NOMO-1 (cell line): Measurements from ENCODE around the gene MKNK2.

Source experiments
- DNase-seq, 2 experiments: peaks; one replicate each; lab custom pipeline; 2025; ENCODE audit not compliant: unreplicated experiment in 2 of 2; lab: John Stamatoyannopoulos, UW

MKNK2 gene

DNA sequence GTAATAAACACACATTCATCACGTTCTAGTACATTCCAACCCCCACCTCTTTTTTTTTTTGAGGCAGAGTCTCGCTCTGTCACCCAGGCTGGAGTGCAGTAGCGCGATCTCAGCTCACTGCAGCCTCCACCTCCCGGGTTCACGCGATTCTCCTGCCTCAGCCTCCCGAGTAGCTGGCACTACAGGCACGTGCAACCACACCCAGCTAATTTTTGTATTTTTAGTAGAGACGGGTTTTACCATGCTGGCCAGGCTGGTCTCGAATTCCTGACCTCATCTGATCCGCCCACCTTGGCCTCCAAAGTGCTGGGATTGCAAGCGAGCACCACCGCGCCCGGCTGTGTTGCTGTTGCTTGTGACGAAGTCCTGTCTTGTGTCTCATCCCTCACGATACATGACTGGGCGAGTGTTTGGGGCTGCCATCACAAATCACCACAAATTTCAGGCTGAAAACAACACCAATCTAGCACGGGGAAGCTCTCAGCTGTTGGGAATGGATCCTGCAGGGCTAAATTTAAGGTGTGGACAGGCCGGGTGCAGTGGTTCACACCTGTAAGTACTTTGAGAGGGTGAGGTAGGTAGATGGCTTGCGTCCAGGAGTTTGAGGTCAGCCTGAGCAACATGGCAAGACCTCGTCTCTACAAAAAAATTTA lies 29.4 kb upstream of the MKNK2 start:
- no peak for DNase-seq

DNA sequence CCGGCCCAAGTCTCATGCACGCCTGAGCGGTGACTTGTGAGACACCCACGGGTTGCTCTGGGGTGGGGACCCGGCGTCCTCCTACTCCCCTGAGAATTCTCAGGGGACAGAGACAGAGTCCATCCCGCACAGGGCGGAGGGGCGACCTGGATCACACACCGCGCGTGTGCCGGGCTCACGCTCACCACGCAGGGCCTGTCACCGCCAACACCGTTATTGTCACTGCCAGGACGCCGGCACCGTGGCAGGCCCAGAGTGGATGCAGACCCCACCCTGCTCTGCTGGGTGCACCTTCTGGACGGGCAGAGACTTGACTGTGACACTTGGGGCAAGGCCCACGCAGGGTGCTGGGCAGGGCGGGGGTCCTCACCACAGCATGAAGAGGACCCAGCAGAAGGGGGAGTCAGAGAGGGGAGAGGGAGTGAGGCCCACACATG lies 28.8 kb upstream of the MKNK2 start:
- DNase-seq = no peak

DNA sequence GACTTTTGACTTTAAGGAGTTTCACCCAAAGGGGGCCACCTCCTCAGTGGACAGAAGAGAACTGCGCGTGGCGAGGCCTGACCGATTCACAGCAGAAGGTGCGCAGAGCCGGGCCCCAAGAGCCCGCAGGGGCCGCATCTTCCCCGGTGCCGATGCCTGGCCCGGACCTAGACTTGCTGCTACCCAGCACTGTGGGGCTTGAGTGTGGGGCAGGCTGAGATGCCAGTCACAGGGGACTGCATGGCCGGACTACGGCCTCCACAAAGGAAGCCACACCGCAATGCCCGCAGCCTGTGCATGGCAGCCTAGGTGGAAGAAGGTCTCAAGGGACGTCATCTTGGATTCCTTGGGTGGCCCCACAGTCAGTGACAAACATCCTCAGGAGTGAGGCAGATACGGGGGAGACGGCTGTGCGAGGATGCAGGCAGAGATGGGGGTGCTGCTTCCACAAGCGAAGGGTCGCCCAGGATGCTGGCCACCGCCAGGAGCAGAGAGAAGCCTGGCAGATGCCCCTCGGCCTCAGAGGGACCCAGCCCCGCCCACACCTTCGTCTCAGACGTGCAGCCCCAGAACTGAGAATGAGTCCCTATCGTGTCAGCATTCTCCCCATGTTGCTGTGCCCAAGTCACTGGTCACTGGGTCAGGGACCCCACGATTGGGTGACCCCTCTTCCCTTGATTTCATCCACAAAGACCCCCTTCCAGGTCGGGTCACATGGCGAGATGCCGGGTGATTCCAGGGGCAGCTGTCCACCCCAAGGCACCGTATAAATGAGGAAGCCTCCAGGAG lies 28.2 kb upstream of the MKNK2 start:
- DNase-seq = no peak

DNA sequence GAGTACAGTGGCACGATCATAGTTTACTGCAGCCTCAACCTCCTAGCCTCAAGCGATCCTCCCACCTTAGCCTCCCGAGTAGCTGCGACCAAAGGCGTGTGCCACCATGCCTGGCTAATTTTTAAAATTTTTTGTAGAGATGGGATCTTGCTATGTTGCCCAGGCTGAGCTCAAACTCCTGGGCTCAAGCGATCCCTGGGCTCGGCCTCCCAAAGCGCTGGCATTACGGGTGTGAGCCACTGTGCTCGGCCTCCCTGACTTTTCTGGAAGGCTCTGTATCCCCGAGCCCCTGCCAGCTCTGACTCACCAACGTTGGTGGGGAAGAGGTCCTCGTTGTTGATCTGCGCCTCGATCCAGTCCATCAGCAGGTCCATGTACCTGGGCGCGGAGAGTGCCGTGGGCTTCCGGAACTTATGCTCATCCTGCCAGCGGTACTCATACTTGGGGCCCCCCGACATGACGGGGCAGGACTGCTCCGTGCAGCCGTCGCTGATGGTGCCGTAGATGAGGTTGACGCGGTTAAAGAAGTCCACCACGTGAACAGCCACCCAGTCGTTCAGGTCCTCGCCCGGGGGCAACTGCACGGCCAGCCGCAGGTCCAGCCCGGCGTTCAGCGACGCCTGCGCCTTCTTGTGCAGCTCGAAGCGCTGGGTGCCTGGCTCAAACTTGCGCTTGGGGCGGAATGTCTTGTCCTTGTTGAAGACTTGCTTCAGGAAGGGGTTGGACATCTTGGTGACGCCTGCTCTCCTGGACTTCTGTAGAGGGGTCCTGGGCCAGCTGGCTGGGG lies 27.0 kb upstream of the MKNK2 start:
- DNase-seq = no peak

DNA sequence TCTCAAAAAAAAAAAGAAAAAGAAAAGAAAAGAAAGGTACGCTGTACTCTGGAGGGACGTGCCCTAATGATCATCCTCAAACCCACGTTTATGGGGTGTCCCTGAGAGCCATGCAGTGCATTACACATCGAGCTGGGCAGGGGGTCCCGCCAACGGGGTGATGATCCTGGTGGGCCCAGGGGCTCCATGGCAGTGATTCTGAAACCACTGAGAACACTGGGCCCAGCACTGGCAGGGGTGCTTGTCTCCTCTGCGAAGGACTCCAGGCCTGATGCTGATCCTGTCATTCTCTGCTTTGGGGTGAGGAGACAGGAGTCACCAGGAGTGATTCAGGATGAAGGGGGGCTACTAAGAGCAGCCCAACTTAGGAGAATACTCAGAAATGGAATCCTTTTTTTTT lies 26.4 kb upstream of the MKNK2 start:
- no peak for DNase-seq

DNA sequence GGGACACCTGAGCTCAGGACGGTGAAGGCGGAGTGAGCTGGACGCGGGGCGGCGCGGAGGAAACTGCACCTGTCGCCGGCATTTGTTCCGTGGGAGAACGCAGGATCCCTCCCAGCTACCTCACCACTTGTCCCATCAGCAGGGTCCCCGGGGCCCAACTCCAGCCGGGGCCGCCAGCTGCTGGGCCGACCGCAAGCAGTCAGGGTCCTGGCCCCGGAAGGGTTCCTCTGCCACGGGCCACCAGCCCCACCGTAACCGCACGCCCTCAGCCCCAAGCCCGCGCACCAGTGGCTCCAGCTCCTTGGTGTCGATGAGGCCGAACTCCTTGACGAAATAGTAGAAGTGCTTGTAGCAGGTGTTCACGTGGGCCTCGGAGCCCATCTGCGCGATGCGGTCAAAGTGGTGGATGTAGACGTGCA lies 25.5 kb upstream of the MKNK2 start:
- no peak for DNase-seq

DNA sequence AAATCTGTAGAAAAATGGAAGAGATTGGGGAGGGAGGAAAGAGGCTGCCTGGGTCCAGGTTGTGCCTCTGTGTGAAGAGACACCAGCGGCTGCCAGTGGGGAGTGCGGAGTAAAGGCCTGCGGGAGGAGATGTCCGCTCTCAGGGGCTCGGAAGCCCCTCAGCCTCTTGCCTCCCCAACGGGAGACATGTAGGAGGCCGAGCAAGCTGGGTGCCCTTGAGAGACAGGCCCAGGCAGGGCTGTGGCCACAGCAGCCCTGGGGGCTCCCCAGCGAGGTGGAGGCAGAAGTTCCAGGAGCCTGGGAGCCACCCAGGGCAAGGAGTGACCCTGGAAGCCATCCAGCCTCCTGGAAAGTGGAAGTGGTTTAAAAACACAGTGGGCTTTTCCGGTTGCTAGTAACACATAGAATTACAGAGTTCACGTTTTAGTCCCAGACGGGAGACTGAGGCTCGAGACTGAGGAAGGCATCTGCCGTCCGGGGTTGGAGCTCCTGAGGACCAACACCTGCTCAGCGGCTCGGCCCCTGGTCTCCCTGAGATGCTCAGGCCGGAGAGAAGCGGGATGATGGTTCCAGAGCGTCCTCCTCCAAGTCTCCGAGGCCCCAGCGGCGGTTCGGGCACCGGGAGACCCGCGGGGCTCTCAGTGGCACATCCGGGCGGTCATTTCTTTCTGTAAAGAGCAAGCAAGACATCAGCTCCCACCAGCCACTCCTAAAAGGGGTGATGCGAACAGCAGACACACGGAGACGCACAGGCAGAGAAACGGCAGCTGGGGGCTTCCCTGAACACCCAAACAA lies 21.9 kb upstream of the MKNK2 start:
- no peak for DNase-seq

DNA sequence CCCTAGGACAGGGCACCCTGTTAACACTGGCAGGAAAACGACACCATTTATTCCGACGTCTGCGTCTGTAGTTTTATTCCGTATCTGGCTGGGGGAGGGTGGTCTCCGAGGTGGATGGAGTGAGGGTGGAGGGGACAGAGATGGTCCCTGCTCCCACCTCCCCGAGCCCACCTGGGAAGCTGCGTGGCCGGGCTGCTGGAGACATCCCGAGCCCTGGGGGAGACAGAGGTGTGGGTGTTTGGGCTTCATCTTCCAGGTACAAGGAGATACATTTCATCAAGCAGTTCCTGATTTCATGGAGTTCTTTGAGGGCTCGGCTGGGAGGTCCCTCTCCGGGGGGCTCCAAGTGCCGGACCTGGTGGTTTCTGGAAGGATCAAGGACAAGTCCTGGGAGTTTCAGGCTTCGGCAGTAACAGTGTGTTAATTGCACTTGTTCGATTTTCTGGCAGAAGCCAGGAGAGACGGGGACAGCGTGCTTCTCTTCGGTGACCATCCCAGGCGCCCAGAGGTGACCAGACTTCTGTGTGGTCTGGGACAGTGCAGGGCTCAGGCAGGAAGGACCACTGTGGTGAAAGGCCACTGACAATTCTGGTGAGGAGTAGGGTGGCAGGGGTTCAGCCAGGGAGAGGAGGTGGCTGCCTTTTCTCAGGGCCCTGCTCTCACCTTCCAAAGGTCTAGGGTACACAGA lies 20.1 kb upstream of the MKNK2 start:
- DNase-seq = no peak

DNA sequence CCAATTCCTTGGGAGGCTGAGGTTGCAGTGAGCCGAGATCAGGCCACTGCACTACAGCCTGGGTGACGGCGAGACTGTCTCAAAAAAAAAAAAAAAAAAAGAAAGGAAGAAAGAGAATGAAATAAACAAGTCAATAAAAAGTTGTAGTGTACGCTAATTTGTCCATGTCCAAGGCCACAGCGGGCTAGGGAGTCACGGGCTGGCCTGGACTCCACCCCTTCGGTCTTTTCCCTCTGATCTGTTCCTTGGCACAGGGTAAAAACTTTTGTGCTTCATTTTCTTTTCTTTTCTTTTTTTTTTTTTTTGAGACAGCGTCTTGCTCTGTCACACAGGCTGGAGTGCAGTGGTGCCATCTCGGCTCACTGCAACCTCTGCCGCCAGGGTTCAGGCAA lies 19.4 kb upstream of the MKNK2 start:
- no peak for DNase-seq

DNA sequence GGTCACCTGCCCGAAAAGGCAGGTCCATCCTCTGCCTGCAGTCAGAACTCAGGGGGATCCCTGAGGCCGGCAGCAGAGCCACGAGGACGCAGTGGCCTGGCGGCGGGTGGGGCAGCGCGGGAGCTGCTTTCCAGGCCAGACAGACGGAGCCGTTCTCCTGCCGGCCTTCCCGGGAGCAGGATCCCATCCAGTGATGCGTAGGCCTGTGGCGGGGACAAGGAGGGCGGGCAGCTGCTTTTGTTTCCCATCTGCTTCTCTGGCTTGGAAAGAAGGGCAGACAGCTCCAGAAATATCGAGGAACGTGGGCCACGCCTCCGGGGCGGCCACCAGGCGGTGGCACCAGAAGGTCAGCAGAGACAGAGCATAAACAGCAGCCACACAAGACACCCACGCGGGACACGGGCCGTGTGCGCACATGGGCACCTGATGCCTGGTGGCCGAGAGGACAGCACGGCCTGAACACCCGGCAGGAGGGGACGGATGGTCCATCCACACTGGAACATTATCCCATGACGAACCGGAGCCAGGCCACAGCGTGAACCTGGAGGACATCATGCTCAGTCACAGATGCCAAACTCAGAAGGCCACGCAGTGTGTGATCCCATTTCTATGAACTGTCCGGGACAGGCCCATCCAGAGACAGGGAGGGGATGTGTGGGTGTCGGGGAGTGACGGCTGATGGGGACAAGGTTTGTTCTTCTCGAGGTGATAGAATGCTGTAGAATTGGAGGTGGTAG lies 13.9 kb upstream of the MKNK2 start:
- no peak for DNase-seq

DNA sequence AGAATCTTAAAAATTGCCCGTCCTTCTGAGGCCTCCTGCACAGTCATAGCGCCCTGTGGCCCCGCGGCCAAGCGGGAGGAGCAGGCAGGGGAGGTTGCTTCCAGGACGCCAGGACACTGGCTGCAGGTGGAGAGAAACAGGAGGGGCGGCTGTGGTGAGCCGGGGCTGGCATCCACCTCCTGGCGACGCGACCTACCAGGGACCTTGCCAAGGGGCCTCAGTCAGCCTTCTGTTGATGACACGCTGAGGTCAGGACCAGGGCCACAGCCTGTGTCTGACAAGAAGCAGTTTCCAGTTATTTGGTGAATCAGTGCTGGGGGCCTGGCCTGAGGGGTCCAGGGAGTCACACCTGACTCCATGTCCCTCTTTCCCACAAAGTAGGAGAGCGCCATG lies 13.3 kb upstream of the MKNK2 start:
- DNase-seq = no peak

DNA sequence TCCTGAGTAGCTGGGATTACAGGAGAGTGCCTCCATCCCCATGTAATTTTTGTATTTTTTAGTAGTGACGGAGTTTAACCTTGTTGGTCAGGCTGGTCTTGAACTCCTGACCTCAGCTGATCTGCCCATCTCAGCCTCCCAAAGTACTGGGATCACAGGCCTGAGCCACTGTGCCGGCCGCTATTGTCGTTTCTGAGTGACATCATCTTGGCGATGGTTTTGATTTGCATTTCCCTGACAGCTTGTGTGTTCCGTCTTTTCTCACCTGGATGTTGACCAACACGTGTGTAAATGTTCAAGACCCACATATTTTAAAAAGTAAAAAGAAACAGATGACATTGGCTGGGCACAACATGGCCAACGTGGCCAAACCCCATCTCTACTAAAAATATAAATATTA lies 12.8 kb upstream of the MKNK2 start:
- no peak for DNase-seq

DNA sequence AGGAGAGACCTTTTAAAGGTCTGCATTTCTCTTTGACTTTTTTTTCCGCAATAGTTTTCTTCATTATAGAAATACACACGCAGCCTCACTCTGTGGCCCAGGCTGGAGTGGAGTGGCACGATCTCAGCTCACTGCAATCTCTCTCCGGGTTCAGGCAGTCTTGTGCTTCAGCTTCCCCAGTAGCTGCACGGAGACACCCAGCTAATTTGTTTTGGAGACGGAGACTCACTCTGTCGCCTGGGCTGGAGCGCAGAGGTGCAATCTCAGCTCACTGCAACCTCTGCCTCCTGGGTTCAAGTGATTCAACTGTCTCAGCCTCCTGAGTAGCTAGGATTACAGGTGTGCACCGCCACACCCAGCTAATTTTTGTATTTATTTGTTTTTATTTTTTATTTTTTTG lies 11.7 kb upstream of the MKNK2 start:
- no peak for DNase-seq

DNA sequence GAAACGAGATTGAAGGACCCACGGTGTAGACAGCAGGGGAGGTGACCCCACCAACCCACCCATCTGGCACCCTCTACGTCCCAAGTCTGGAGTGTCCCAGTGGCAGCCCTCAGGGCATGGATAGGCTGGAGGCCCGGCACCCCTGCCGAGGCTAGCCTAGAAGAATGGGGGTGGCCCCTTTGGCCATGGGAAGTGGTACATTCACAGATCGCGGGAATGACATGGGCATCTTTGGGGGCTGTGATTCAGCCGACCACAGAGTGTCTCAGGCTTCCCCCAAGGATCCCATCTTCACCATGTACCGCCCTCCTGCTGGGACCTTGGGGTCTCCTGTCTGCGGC lies 11.3 kb upstream of the MKNK2 start:
- DNase-seq = no peak

DNA sequence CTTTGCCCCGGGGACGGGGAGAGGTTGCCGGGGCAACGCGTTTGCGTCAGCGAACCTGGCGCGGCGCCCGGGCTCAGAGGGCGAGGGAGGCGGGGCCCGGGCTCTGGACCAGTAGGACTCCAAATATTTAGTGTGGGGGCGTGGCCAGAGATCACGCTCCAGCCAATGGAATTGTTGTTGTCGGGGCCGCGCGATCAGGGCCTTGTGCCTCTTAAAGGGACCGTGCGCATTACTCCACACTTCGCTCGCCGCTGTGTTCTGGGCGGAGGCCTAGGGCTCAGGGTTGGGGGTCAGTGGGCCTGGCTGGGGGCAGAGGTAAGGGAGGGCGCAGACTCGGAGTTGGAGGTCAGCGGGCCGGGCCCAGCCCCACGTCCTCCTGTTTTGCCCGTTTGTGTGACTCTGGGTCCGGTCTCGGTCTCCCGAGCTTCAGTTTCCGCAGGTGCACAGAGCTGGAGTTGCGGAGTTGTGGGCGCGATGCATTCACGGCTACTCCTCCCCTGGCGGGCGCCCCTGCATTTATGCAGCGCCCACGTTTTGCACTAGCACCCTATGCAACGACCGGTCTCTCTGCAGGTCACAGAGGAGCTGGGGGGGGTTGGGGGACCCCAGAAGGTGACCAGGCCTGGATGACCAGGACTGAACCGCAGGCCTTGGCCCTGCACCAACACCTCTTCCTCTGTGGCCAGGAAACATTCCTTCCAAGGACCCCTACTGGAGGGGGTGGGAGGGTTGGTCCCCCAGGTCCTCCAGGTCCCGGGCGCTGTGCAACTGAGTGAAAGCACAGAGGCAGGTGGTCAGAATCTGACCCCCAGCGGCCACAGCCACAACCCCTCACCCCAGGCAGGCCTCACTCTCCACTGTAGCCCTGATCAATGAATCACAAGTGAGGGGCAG lies 10.7 kb upstream of the MKNK2 start:
- DNase-seq = peak; percentile 96 to 99

DNA sequence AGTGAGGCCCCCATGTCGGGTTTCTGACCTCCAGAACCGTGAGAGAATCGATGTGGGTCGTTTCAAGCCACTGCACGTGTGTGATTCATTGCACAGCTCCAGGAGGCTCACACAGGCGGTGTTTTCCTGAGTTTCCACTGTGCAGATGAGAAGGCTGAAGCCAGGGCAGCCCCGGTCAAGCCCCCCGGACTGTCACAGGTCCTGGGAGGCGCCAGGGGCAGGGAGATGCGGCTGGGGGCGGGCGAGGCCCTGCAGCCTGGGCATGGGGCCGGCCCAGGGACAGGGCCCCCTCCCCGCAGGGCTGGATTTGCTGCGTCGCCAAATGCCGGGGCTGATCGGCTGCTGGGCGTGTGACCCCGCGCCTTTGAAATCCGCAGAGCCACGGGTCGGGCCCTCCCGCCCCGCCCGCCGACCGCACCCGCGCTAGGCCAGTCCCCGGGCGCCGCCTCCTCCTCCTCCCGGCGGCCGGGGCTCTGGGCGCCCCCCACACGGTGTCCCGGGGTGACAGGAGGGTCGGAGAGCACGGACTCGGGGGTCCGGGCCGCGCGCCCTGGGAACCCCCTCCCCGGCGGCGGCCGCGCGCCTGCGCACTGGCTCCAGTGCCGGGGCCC lies 9.9 kb upstream of the MKNK2 start:
- DNase-seq = peak; percentile 47 to 50

DNA sequence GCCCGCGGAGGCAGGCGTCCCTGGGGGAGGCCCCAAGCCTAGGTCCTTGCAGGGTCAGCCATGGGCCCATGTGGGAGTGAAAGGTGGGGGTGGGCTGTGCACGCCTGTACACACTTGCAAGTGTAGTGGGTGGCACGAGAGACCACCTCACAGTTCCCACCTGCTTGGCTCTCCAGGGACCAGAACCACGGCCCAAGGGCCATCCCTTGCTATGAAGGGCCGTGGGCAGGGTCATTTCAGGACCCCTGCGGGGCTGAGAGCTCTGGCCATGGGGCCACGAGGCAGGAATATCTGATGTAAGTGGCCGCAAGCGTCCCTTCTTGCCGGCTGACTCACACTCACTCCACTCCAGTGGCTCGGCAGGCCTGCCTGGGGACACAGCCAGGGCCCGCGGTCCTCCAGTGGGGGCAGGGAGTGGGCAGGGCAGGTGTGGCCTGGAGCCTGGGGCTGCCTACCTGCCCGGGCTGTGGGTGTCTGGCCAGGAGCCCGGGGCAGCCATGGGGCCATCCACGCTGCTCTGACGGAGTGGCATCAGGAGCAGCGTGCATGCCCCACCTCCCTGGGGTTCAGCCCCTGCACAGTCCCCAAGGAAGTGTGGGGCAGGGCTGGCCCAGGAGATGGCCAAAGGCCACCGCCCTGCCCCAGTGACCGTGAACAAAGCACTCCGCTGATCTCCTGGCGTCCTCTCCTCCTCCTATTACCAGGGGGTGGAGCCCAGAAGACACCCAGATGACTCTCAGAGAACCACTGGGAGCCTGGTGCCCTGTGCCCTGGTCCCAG lies 8.6 kb upstream of the MKNK2 start:
- no peak for DNase-seq
